ENCODE measurements around the gene CDK5.

DNA sequence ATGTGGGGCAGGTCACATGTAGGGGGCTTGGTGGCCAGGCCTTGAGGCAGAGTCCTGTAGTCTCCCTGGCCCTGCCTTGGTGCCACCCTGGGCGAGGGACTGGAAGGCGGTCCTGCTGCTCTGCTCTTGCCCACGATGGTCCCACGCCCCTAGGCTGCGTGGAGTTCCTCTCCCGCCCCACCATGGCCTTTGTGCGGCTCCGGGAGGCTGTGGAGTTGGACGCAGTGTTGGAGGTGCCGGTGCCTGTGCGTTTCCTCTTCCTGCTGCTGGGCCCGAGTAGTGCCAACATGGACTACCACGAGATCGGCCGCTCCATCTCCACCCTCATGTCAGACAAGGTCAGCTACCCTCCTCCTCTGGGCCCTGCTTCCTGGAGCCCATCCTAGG lies 12.9 kb upstream of the CDK5 start:
- TF ChIP-seq, protein P1, sequence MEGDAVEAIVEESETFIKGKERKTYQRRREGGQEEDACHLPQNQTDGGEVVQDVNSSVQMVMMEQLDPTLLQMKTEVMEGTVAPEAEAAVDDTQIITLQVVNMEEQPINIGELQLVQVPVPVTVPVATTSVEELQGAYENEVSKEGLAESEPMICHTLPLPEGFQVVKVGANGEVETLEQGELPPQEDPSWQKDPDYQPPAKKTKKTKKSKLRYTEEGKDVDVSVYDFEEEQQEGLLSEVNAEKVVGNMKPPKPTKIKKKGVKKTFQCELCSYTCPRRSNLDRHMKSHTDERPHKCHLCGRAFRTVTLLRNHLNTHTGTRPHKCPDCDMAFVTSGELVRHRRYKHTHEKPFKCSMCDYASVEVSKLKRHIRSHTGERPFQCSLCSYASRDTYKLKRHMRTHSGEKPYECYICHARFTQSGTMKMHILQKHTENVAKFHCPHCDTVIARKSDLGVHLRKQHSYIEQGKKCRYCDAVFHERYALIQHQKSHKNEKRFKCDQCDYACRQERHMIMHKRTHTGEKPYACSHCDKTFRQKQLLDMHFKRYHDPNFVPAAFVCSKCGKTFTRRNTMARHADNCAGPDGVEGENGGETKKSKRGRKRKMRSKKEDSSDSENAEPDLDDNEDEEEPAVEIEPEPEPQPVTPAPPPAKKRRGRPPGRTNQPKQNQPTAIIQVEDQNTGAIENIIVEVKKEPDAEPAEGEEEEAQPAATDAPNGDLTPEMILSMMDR (IDR thresholded peaks at IDR 0.05; ENCODE audit: insufficient read depth, low read depth, low read length) = no peak
- TF ChIP-seq EZH2 (IDR thresholded peaks at IDR 0.05; ENCODE audit: insufficient read depth, low read length) = no peak
